Measurements from ENCODE around the gene GMDS.

Gene GMDS

GRCh38 chr6:1834207-1834606 lies 411.2 kb downstream of the GMDS start:
- no peak for DNase-seq (ENCODE audit: extremely low spot score, insufficient read length, low read depth)
- no peak for FAIRE-seq

GRCh38 chr6:1832844-1833787 lies 412.3 kb downstream of the GMDS start:
- FAIRE-seq (no peak), DNase-seq (ENCODE audit: extremely low spot score, insufficient read length, low read depth) (no peak)

DNA sequence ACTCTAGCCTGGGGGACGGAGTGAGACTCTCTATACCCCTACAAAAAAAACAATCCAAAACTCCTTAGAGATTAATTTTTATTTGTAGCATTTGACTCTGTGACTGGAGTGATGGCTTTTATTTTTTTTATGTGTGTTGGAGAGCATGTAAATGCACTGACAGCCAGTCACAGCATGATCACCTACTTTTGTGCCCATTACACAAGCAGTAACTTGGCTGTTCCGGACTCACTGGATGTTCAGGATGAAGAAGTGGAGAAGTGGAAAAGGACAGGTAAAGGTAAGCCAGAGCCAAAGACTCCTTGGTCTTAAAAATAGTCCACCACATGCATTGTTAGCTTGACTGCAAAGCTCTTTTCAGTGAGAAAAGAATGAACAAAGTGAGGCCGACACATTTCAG lies 413.0 kb downstream of the GMDS start:
- DNase-seq (ENCODE audit: extremely low spot score, insufficient read length, low read depth) (no peak), FAIRE-seq (no peak)

DNA sequence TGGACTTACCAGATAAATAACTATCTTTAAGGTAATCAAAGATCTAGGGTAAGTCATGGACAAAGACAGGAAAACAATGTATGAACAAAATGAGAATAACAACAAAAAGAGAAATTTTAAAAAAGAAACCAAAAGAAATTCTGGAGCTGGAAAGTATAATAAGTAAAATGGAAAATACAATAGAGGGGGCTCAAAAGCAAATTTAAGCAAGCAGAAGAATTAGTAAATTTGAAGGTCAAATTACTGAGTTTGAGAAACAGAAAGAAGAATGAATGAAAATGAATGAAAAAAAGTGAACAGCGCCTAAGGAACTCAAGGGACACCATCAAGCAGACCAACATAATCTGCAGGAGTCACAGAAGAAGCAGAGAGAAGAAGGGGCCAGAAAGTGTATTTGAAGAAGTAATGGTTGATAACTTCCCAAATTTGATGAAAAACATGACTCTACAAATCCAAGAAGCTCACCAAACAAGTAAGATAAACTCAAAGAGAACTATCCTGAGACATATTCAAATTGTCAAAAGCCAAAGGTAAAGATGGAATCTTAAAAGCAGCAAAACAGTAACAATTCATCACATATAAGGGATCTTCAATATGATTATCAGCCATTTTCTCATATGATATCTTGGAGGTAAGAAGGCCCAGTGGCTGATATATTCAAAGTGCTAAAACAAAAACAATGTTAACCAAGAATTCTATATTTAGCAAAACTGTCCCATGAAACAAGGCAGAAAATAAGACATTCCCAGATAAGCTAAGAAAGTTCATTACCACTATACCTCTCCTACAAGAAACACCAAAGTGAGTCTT lies 417.2 kb downstream of the GMDS start:
- FAIRE-seq (no peak), DNase-seq (ENCODE audit: extremely low spot score, insufficient read length, low read depth) (no peak)

DNA sequence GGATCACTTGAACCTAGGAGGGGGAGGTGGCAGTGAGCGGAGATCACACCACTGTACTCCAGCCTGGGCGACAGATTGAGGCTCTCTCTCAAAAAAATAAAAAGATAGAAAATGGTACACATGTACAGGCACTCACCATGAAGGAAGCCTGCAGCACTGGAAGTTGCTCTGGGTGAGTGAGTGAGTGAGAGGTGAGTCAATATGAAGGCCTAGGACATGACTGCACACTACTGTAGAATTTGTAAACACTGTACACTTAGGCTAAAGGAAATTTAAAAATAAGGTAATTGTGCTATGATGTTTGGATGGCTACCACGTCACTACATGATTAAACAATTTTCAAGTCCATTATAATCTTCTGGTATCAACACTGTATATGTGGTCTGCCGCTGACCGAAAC lies 419.5 kb downstream of the GMDS start:
- no peak for DNase-seq (ENCODE audit: extremely low spot score, insufficient read length, low read depth)

DNA sequence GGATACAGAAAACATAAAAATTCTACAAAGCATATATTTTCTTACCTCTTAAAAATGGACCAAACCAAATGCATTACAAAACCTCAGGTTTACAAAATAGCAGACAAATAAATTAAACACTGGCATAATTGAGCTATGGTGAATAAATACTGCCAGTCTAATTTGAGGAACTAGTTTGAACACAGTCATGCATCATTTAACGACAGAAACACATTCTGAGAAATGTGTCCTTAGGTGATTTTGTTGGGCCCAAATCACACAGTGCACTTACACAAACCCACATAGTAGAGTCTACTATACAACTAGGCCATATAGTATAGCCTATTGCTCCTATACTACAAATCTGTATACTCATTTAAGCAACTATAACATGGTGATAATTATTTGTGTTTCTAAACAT lies 420.1 kb downstream of the GMDS start:
- DNase-seq (ENCODE audit: extremely low spot score, insufficient read length, low read depth) (no peak), FAIRE-seq (no peak)

More for the DNA sequence above, 419.5 kb downstream of the GMDS start:
- no peak for FAIRE-seq

- no peak for DNase-seq (ENCODE audit: extremely low spot score, insufficient read length, low read depth)
- FAIRE-seq: no peak
Observed at GRCh38 chr6:1821513-1822183, 423.8 kb downstream of the GMDS start.

DNA sequence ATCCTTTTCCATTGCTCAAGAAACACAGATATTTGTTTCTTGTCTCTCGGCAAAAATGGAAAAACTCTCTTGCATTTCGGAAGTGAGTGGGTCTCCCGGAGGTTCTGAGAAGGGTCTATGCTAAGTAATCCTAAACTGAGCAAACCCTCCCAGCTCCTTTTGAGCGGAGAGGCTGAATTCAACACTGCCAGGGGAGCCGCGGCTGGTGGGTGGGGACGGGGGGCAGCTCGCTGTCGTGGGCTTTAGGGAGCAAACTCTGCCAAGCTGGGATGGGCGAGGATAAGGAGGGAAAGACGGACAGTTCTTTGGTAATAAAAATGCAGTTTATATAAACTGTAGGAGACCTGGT lies 424.3 kb downstream of the GMDS start:
- FAIRE-seq (no peak), DNase-seq (ENCODE audit: extremely low spot score, insufficient read length, low read depth) (no peak)

GRCh38 chr6:1820714-1821113 lies 424.7 kb downstream of the GMDS start:
- no peak for DNase-seq (ENCODE audit: extremely low spot score, insufficient read length, low read depth)
- FAIRE-seq: no peak

DNA sequence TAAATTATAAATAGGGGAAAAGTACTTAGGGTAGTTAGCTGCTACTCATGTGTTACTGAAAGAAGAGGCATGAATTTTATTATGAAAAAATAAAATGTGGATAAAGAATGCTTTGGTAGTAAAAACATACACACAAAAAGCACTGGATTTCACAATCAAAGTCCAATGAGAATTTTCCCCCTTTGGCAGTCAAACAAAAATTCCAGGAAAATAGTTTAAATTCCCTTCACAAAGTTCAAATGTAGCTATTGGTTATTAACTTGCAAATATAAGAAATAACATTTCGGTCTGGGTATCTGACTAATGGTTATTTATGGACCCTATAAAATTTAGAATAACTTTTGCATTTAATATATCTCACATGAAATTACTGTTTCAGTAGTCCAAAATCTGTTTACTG lies 425.2 kb downstream of the GMDS start:
- FAIRE-seq: no peak
- no peak for DNase-seq (ENCODE audit: extremely low spot score, insufficient read length, low read depth)

- FAIRE-seq: no peak
- DNase-seq (ENCODE audit: extremely low spot score, insufficient read length, low read depth): no peak
Observed at GRCh38 chr6:1819007-1819406, 426.4 kb downstream of the GMDS start.

DNA sequence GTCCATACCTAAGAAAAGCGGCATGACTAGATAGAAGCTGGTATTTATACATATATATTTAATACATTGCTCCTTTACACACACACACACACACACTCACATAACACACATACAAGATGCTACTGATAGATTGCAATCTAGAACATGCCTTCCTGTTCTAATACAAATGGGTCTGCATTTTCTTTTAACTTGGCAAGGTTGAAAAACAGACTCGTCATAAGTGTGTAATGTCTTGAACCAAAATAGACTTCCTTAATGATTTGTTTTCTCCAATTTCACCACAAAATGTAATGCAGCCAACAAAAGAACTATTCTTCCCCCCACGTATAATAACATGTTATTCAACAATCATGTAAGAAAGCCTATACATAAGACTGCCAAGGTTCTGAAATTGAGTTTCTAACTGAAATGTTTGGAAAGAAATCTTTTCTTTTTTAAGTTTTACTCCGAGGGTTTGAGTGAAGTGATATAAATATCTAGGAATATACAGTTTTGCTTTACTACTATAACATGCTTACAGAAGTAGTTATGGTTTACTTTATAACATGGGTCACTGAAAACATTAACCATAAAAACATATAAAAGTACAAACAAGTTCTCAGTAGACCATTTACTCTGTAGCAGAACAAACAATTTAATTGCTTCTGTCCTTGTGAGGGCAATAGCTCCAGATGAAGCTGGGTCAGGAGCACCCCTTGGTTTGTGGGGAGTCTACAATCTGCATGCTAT lies 428.2 kb downstream of the GMDS start:
- DNase-seq (ENCODE audit: extremely low spot score, insufficient read length, low read depth) (no peak), FAIRE-seq (no peak)

DNA sequence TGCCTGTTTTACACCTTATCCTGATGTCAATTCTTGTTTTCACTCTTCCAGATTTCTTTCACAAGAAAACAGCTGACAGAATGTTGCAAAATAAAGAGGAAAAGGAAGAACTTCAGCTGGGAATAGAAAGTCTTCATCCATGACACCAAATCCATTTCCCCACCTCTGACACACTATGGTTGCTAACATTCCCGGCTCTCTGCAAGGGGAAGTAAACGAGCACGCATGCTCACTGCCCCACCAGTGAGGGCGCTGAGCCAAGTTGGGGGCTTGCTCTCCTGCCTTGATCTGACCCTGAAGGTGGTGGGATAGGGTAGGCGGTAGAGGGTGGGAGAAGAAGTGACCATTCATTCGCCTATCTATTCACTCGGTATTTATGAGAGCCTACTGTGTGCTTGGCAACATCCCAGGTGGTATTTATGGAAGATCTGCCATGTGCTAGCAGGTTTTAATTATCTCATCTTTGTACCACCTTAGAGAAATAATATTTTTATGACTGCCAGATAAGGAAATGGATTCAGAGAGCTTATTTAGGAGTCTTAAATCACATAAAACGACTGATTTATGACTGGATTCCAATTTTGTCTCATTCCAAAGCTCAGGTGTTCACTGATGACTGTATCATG lies 429.5 kb downstream of the GMDS start:
- DNase-seq (ENCODE audit: extremely low spot score, insufficient read length, low read depth) (no peak), FAIRE-seq (no peak)

GRCh38 chr6:1814279-1814678 lies 431.1 kb downstream of the GMDS start:
- FAIRE-seq (no peak), DNase-seq (ENCODE audit: extremely low spot score, insufficient read length, low read depth) (no peak)

DNA sequence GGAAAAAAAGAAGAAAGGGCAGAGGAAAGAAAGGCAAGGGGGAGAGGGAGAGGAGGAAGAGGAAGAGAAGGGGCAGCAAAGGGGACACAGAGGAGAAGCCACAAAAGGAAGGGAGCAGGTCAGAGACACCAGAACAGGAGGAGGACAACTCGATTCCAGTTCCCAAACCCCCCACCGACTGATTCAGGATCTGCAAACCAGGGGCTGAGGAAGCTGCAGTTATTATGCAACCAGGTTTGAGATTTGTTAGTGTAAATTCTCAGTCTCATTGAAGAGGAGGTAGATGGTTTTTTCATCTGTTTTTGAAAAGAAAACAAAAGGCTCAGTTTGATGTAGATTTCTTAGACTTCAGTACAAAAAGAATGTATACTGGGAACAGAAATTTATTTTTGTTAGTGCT lies 432.9 kb downstream of the GMDS start:
- FAIRE-seq (no peak), DNase-seq (ENCODE audit: extremely low spot score, insufficient read length, low read depth) (no peak)

GRCh38 chr6:1812034-1812433 lies 433.4 kb downstream of the GMDS start:
- DNase-seq (ENCODE audit: extremely low spot score, insufficient read length, low read depth) (no peak), FAIRE-seq (no peak)

- FAIRE-seq (no peak), DNase-seq (ENCODE audit: extremely low spot score, insufficient read length, low read depth) (no peak)
Observed at GRCh38 chr6:1810880-1811279, 434.5 kb downstream of the GMDS start.

DNA sequence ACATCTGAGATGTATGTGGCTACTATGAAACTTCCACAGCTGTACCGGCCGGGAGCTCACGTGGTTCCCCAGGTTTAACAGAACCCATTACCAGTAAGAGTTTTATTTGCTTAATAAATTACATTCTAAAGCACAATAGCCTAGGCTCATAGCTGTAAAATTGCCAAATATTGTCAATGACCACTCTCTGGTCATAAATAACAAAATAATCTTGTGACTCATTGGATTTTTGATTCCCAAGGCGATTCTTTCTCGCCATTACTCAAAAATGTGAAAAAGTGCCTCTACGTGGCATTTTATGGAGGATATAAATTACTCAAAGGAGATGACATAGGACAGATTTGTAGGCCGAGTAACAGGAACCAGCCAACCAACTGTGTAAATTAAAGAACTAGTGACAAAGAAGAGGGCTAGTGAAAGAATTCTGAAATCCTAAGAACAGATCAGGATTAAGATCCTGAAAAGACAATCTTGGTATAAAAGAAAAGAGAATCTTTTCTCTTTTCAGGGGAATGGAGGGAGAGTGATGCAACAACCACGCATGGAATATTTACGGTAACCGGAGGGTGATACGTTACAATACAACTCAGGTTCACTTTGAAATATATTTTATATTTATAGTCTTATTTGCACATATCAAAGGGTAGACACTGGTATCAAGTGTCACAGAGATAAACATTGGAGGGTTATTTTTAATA lies 436.0 kb downstream of the GMDS start:
- DNase-seq (ENCODE audit: extremely low spot score, insufficient read length, low read depth): no peak
- no peak for FAIRE-seq

DNA sequence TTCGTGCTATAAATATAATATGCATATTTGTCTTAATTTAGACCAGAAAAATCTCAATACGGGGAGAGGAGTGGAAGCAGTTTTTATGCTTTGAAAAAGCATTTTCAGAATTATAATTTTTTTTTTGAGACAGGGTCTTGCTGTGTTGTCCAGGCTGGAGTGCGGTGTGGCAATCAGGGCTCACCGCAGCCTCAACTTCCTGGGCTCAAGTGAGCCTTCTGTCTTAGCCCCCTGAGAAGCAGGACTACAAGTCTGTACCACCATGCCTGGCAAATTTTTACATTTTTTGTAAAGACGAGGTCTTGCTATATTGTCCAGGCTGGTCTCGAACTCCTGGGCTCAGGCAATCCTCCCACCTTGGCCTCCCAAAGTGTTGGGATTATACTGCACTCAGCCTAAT lies 438.5 kb downstream of the GMDS start:
- FAIRE-seq (no peak), DNase-seq (ENCODE audit: extremely low spot score, insufficient read length, low read depth) (no peak)
